Measurements from ENCODE around the gene CTPS2. TPM values are rescaled to one million over a fixed set of nuclear protein-coding genes. Genes with fewer than 3 reads are reported as not detected.
"Not testable (repeated sequence)": the region's sequence is repeated elsewhere in the genome, so short reads cannot be mapped to it uniquely, and the experiment has no call there.

The CTPS2 gene
- polyA plus RNA-seq, 3 donors, result 1.4 to 3.4 (median 2.8) TPM

DNA sequence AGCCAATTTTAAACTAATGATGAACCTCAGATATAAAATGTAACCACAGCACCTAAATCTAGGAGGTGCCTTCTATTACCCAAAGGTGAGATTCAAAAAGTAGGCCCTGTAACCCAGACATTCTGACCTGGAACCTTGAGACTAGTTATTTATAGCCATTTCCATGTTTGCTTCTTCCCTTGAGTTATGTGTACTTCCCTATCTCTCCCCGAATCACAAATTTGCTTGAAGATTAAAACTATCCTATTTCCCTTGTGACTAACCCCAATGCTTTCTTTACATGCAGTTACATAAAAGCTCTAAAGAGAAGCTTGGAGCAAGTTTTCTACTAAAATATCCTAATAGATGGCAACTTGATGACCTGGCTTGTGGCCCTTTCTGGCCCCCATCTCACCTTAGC is 95.1 kb downstream of the CTPS2 start:
- no peak overlapping the region for H3K27ac Mint-ChIP-seq
- intact Hi-C loops (cut with micrococcal nuclease), result no loop called here
- no peak overlapping the region for H3K9ac ChIP-seq (ENCODE audit: insufficient read depth, low read length, poor library complexity, severe bottlenecking)
- no peak for TF ChIP-seq CTCF (IDR thresholded peaks at IDR 0.05)
- H2AFZ ChIP-seq (ENCODE audit: insufficient read depth, low read depth, low read length, poor library complexity, severe bottlenecking), result no peak overlapping the region
- H3K4me3 ChIP-seq (replicated peaks in 1 of 3; ENCODE audit: low read depth in 2 of 3, low read length in 3 of 3), result no peak overlapping the region
- H3K36me3 ChIP-seq (replicated peaks in 1 of 2; ENCODE audit: control insufficient read depth in 1 of 2, insufficient read depth in 2 of 2, low read length in 2 of 2), result peaks cover 0 to 6% of the 10 kb centered on the region in 2 donors
- peaks cover 0 to 3% of the 10 kb centered on the region in 2 donors for H3K27me3 ChIP-seq (ENCODE audit: control insufficient read depth in 2 of 2, insufficient read depth in 2 of 2, low read length in 2 of 2)
- H3K4me3 Mint-ChIP-seq, result no peak overlapping the region
- H3K27ac ChIP-seq (ENCODE audit: low read depth in 1 of 2, low read length in 2 of 2), result no peak overlapping the region
- no peak overlapping the region for H3K4me2 ChIP-seq (replicated peaks; ENCODE audit: extremely low read depth, low read length, poor library complexity, severe bottlenecking)
- no peaks in the 10 kb centered on the region for H4K20me1 ChIP-seq (ENCODE audit: insufficient read depth, low read length)
- H3K9me3 Mint-ChIP-seq, result peaks cover 0 to 3% (median 1%) of the 10 kb centered on the region in 7 donors
- no peaks in the 10 kb centered on the region for H3K4me1 ChIP-seq (ENCODE audit: control insufficient read depth in 1 of 2, insufficient read depth in 2 of 2, low read length in 2 of 2)
- peaks cover 22 to 27% of the 10 kb centered on the region in 2 donors for H3K36me3 Mint-ChIP-seq
- no peaks in the 10 kb centered on the region for H3K4me1 Mint-ChIP-seq
- no CpG with 5 or more reads among the region's 1 CpG for WGBS (ENCODE audit: insufficient coverage)
- H3K79me2 ChIP-seq (ENCODE audit: insufficient read depth, low read length), result no peaks in the 10 kb centered on the region
- H3K9me3 ChIP-seq (replicated peaks in 1 of 2; ENCODE audit: control insufficient read depth in 1 of 2, insufficient read depth in 1 of 2, low read length in 2 of 2), result no peaks in the 10 kb centered on the region
- H3K27me3 Mint-ChIP-seq (ENCODE audit: low read depth in 3 of 3), result peaks cover 0 to 29% (median 0%) of the 10 kb centered on the region in 3 donors
- no peak for DNase-seq

- TF ChIP-seq CTCF (IDR thresholded peaks at IDR 0.05), result no peak
- Histone ChIP-seq H3K4me2 (replicated peaks; ENCODE audit: extremely low read depth, low read length, poor library complexity, severe bottlenecking) (no peak overlapping the region), H3K9me3 (replicated peaks in 1 of 2; ENCODE audit: control insufficient read depth in 1 of 2, insufficient read depth in 1 of 2, low read length in 2 of 2) (no peaks in the 10 kb centered on the region), H3K4me3 (replicated peaks in 1 of 3; ENCODE audit: low read depth in 2 of 3, low read length in 3 of 3) (no peak overlapping the region), H4K20me1 (ENCODE audit: insufficient read depth, low read length) (no peaks in the 10 kb centered on the region), H3K4me1 (ENCODE audit: control insufficient read depth in 1 of 2, insufficient read depth in 2 of 2, low read length in 2 of 2) (no peaks in the 10 kb centered on the region), H3K27me3 (ENCODE audit: control insufficient read depth in 2 of 2, insufficient read depth in 2 of 2, low read length in 2 of 2) (peaks cover 0 to 8% of the 10 kb centered on the region in 2 donors), H3K79me2 (ENCODE audit: insufficient read depth, low read length) (no peaks in the 10 kb centered on the region), H3K27ac (ENCODE audit: low read depth in 1 of 2, low read length in 2 of 2) (no peak overlapping the region), H3K36me3 (replicated peaks in 1 of 2; ENCODE audit: control insufficient read depth in 1 of 2, insufficient read depth in 2 of 2, low read length in 2 of 2) (no peaks in the 10 kb centered on the region), H3K9ac (ENCODE audit: insufficient read depth, low read length, poor library complexity, severe bottlenecking) (no peak overlapping the region), H2AFZ (ENCODE audit: insufficient read depth, low read depth, low read length, poor library complexity, severe bottlenecking) (no peak overlapping the region)
- H3K27me3 Mint-ChIP-seq (ENCODE audit: low read depth in 3 of 3), result peaks cover 0 to 23% (median 0%) of the 10 kb centered on the region in 3 donors
- WGBS (ENCODE audit: insufficient coverage), result 100% methylated on average over 1 of the region's 6 CpGs
- H3K36me3 Mint-ChIP-seq, result peaks cover 11 to 22% of the 10 kb centered on the region in 2 donors
- H3K27ac Mint-ChIP-seq, result no peak overlapping the region
- H3K4me1 Mint-ChIP-seq, result no peaks in the 10 kb centered on the region
- peaks cover 0 to 2% (median 0%) of the 10 kb centered on the region in 7 donors for H3K9me3 Mint-ChIP-seq
- DNase-seq, result no peak
- intact Hi-C loops (cut with micrococcal nuclease), result no loop called here
- H3K4me3 Mint-ChIP-seq, result no peak overlapping the region
Measured at GRCh38 chrX:16612257-16612897, 100.1 kb downstream of the CTPS2 start.

DNA sequence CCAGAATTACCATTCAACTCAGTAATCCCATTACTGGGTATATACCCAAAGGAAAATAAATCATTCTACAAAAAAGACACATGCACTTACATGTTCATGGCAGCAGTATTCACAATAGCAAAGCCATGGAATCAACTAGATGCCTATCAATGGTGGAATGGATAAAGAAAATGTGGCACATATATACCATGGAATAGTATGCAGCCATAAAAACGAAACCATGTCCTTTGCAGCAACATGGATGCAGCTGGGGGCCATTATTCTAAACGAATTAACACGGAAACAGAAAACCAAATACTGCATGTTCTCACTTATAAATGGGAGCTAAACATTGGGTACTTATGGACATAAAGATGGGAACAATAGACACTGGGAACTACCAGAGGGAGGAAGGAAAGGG is 101.8 kb downstream of the CTPS2 start:
- H3K4me3 Mint-ChIP-seq; H3K27ac Mint-ChIP-seq; H3K4me2 ChIP-seq (replicated peaks; ENCODE audit: extremely low read depth, low read length, poor library complexity, severe bottlenecking); H3K27ac ChIP-seq (ENCODE audit: low read depth in 1 of 2, low read length in 2 of 2); H2AFZ ChIP-seq (ENCODE audit: insufficient read depth, low read depth, low read length, poor library complexity, severe bottlenecking); H3K4me3 ChIP-seq (replicated peaks in 1 of 3; ENCODE audit: low read depth in 2 of 3, low read length in 3 of 3); H3K4me1 Mint-ChIP-seq; DNase-seq; H3K9me3 ChIP-seq (replicated peaks in 1 of 2; ENCODE audit: control insufficient read depth in 1 of 2, insufficient read depth in 1 of 2, low read length in 2 of 2); H3K36me3 ChIP-seq (replicated peaks in 1 of 2; ENCODE audit: control insufficient read depth in 1 of 2, insufficient read depth in 2 of 2, low read length in 2 of 2); H4K20me1 ChIP-seq (ENCODE audit: insufficient read depth, low read length); H3K4me1 ChIP-seq (ENCODE audit: control insufficient read depth in 1 of 2, insufficient read depth in 2 of 2, low read length in 2 of 2); H3K9ac ChIP-seq (ENCODE audit: insufficient read depth, low read length, poor library complexity, severe bottlenecking); H3K79me2 ChIP-seq (ENCODE audit: insufficient read depth, low read length); intact Hi-C loops (cut with micrococcal nuclease); H3K9me3 Mint-ChIP-seq: not testable (repeated sequence)
- WGBS (ENCODE audit: insufficient coverage), result no CpG with 5 or more reads among the region's 3 CpGs
- peaks cover 12 to 14% of the 10 kb centered on the region in 2 donors for H3K36me3 Mint-ChIP-seq
- peaks cover 0 to 12% of the 10 kb centered on the region in 2 donors for H3K27me3 ChIP-seq (ENCODE audit: control insufficient read depth in 2 of 2, insufficient read depth in 2 of 2, low read length in 2 of 2)
- peaks cover 0 to 24% (median 0%) of the 10 kb centered on the region in 3 donors for H3K27me3 Mint-ChIP-seq (ENCODE audit: low read depth in 3 of 3)

Data from CD14-positive monocyte (primary cell).